Vagina (tissue), 2 donors: ENCODE data around the gene ZNF440.

ENCODE experiments used
- POLR2A ChIP-seq, 2 donors: fragments of 450-650 bp; IDR thresholded peaks; one replicate each; pipeline ENCODE4 v1.6.1; 2017; ENCODE audit warnings: antibody characterized with exemption in 2 of 2, mild to moderate bottlenecking in 2 of 2, moderate library complexity in 2 of 2
- TF ChIP-seq, protein P1 (sequence below), 3 experiments: fragments of 450-650 bp in 2 of 3; fragments of 200-600 bp in 1 of 3; sonication (generic) in 1 of 3; IDR thresholded peaks; one replicate each; pipeline ENCODE4 v1.5.1; 2017 to 2019; ENCODE audit warnings: antibody characterized with exemption in 3 of 3, mild to moderate bottlenecking in 2 of 3, moderate library complexity in 2 of 3

DNA sequence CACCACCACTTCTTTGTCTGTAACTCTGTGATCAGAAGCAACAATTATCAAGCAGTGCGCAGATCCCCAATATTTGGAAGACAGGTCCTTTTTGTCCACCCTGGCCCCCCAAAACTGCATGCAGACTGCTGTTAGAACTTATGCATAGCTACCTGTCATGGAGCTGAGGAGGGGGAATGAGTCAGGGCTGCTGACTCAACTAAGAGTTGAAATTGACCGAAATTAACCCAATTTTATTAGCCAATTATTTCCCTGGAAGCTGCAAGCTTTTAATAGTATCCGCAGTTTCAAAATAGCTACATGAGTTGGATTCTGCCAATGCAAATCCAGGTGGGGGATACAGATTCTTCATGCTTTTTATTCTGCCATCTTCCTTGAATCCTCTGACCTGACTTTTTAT lies 29.7 kb upstream of the ZNF440 start:
- TF ChIP-seq, protein P1, sequence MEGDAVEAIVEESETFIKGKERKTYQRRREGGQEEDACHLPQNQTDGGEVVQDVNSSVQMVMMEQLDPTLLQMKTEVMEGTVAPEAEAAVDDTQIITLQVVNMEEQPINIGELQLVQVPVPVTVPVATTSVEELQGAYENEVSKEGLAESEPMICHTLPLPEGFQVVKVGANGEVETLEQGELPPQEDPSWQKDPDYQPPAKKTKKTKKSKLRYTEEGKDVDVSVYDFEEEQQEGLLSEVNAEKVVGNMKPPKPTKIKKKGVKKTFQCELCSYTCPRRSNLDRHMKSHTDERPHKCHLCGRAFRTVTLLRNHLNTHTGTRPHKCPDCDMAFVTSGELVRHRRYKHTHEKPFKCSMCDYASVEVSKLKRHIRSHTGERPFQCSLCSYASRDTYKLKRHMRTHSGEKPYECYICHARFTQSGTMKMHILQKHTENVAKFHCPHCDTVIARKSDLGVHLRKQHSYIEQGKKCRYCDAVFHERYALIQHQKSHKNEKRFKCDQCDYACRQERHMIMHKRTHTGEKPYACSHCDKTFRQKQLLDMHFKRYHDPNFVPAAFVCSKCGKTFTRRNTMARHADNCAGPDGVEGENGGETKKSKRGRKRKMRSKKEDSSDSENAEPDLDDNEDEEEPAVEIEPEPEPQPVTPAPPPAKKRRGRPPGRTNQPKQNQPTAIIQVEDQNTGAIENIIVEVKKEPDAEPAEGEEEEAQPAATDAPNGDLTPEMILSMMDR (IDR thresholded peaks at IDR 0.05): no peak
- no peak for TF ChIP-seq POLR2A (IDR thresholded peaks at IDR 0.05)
